Measurements from ENCODE around the gene POP7. TPM values are rescaled to one million over a fixed set of nuclear protein-coding genes. Genes with fewer than 3 reads are reported as not detected.
"Not testable (repeated sequence)": the region's sequence is repeated elsewhere in the genome, so short reads cannot be mapped to it uniquely, and the experiment has no call there.

POP7 gene
- total RNA-seq, 2 experiments from 2014 or later = 23.2 to 29.6 TPM

GRCh38 chr7:100722480-100723212 lies 16.7 kb downstream of the POP7 start:
- H3K4me3 Mint-ChIP-seq = no peak overlapping the region
- CTCF ChIA-PET = interaction anchor here (0.5 to 5.8 kb wide), 7 partner anchors 10 to 157 kb away, joined by 3 to 52 read pairs (median 3); partner anchors contain the start of gene POP7
- intact Hi-C loops (cut with micrococcal nuclease) = no loop called here
- peaks cover 3% of the 10 kb centered on the region for H3K4me1 Mint-ChIP-seq (ENCODE audit: low read depth)
- H3K27ac Mint-ChIP-seq = no peak overlapping the region
- DNase-seq = no peak
- H3K36me3 Mint-ChIP-seq (ENCODE audit: low read depth) = no peaks in the 10 kb centered on the region
- peaks cover 39% of the 10 kb centered on the region for H3K27me3 Mint-ChIP-seq (ENCODE audit: low read depth)
- no peaks in the 10 kb centered on the region for H3K9me3 Mint-ChIP-seq

GRCh38 chr7:100723732-100724275 lies 17.9 kb downstream of the POP7 start:
- intact Hi-C loops (cut with micrococcal nuclease) = no loop called here
- H3K27ac Mint-ChIP-seq = no peak overlapping the region
- DNase-seq = no peak
- CTCF ChIA-PET = interaction anchor here (1.3 to 5.8 kb wide), 4 partner anchors 10 to 112 kb away, joined by 3 to 52 read pairs (median 4); partner anchors contain the start of genes MOSPD3, POP7 and ZAN
- peaks cover 3% of the 10 kb centered on the region for H3K4me1 Mint-ChIP-seq (ENCODE audit: low read depth)
- H3K27me3 Mint-ChIP-seq (ENCODE audit: low read depth) = peaks cover 37% of the 10 kb centered on the region
- no peaks in the 10 kb centered on the region for H3K9me3 Mint-ChIP-seq
- no peak overlapping the region for H3K4me3 Mint-ChIP-seq
- H3K36me3 Mint-ChIP-seq (ENCODE audit: low read depth) = no peaks in the 10 kb centered on the region

GRCh38 chr7:100724364-100724763 lies 18.4 kb downstream of the POP7 start:
- DNase-seq, H3K27ac Mint-ChIP-seq: not testable (repeated sequence)
- CTCF ChIA-PET = interaction anchor here (0.6 to 5.8 kb wide), 10 partner anchors 9 to 255 kb away, joined by 3 to 52 read pairs (median 3); partner anchors contain the start of genes MOSPD3, POP7 and ZAN

GRCh38 chr7:100726996-100727761 lies 21.3 kb downstream of the POP7 start:
- Mint-ChIP-seq H3K4me3 (no peak overlapping the region), H3K27ac (no peak overlapping the region), H3K27me3 (ENCODE audit: low read depth) (peaks cover 14% of the 10 kb centered on the region), H3K36me3 (ENCODE audit: low read depth) (no peaks in the 10 kb centered on the region), H3K9me3 (no peaks in the 10 kb centered on the region), H3K4me1 (ENCODE audit: low read depth) (peaks cover 3% of the 10 kb centered on the region)
- CTCF ChIA-PET = interaction anchor here (1.5 to 2.4 kb wide), 4 partner anchors 16 to 162 kb away, joined by 3 to 9 read pairs (median 6); partner anchors contain the start of gene POP7
- intact Hi-C loops (cut with micrococcal nuclease) = loop anchor here (5.0 kb wide), 1 partner anchor 95 kb away; no protein-coding TSS in a partner anchor
- DNase-seq = no peak

More at GRCh38 chr7:100724364-100724763, 18.4 kb downstream of the POP7 start:
- H3K4me1 Mint-ChIP-seq (ENCODE audit: low read depth); H3K4me3 Mint-ChIP-seq; intact Hi-C loops (cut with micrococcal nuclease); H3K36me3 Mint-ChIP-seq (ENCODE audit: low read depth); H3K9me3 Mint-ChIP-seq: not testable (repeated sequence)
- H3K27me3 Mint-ChIP-seq (ENCODE audit: low read depth) = peaks cover 34% of the 10 kb centered on the region

GRCh38 chr7:100728196-100728595 lies 22.3 kb downstream of the POP7 start:
- Mint-ChIP-seq H3K27me3 (ENCODE audit: low read depth) (peaks cover 6% of the 10 kb centered on the region), H3K9me3 (no peaks in the 10 kb centered on the region), H3K4me1 (ENCODE audit: low read depth) (peaks cover 3% of the 10 kb centered on the region), H3K27ac (no peak overlapping the region), H3K36me3 (ENCODE audit: low read depth) (no peaks in the 10 kb centered on the region), H3K4me3 (no peak overlapping the region)
- intact Hi-C loops (cut with micrococcal nuclease) = loop anchor here (5.0 kb wide), 1 partner anchor 96 kb away; no protein-coding TSS in a partner anchor
- DNase-seq = no peak
- CTCF ChIA-PET = interaction anchor here (0.6 to 2.4 kb wide), 4 partner anchors 15 to 163 kb away, joined by 4 to 9 read pairs (median 6); partner anchors contain the start of gene POP7

GRCh38 chr7:100730136-100730800 lies 24.3 kb downstream of the POP7 start:
- H3K36me3 Mint-ChIP-seq (ENCODE audit: low read depth) = no peaks in the 10 kb centered on the region
- intact Hi-C loops (cut with micrococcal nuclease) = no loop called here
- CTCF ChIA-PET = no interaction called here
- H3K27ac Mint-ChIP-seq = no peak overlapping the region
- peaks cover 5% of the 10 kb centered on the region for H3K4me1 Mint-ChIP-seq (ENCODE audit: low read depth)
- no peaks in the 10 kb centered on the region for H3K9me3 Mint-ChIP-seq
- DNase-seq = no peak
- H3K4me3 Mint-ChIP-seq = no peak overlapping the region
- H3K27me3 Mint-ChIP-seq (ENCODE audit: low read depth) = peaks cover under 1% of the 10 kb centered on the region

- H3K36me3 Mint-ChIP-seq (ENCODE audit: low read depth) = no peaks in the 10 kb centered on the region
- no peaks in the 10 kb centered on the region for H3K9me3 Mint-ChIP-seq
- DNase-seq = no peak
- peaks cover 4% of the 10 kb centered on the region for H3K4me1 Mint-ChIP-seq (ENCODE audit: low read depth)
- intact Hi-C loops (cut with micrococcal nuclease) = no loop called here
- H3K27me3 Mint-ChIP-seq (ENCODE audit: low read depth) = no peaks in the 10 kb centered on the region
- no peak overlapping the region for H3K27ac Mint-ChIP-seq
- no peak overlapping the region for H3K4me3 Mint-ChIP-seq
- CTCF ChIA-PET = interaction anchor here (0.6 kb wide), 1 partner anchor 11 kb away, joined by 4 read pairs; no protein-coding TSS in a partner anchor
These were observed 26.2 kb downstream of the POP7 start for GRCh38 chr7:100731937-100732636.

- CTCF ChIA-PET = no interaction called here
- H3K27ac Mint-ChIP-seq = no peak overlapping the region
These were observed 29.8 kb downstream of the POP7 start for GRCh38 chr7:100735730-100736129.

GRCh38 chr7:100736671-100737070 lies 30.8 kb downstream of the POP7 start:
- peaks cover 4% of the 10 kb centered on the region for H3K4me1 Mint-ChIP-seq (ENCODE audit: low read depth)
- no peak for DNase-seq
- intact Hi-C loops (cut with micrococcal nuclease) = no loop called here
- no peak overlapping the region for H3K4me3 Mint-ChIP-seq
- CTCF ChIA-PET = no interaction called here
- no peaks in the 10 kb centered on the region for H3K9me3 Mint-ChIP-seq
- H3K27me3 Mint-ChIP-seq (ENCODE audit: low read depth) = no peaks in the 10 kb centered on the region
- no peak overlapping the region for H3K27ac Mint-ChIP-seq
- H3K36me3 Mint-ChIP-seq (ENCODE audit: low read depth) = no peaks in the 10 kb centered on the region

More at GRCh38 chr7:100735730-100736129, 29.8 kb downstream of the POP7 start:
- no peaks in the 10 kb centered on the region for H3K9me3 Mint-ChIP-seq
- no peak for DNase-seq
- peaks cover 4% of the 10 kb centered on the region for H3K4me1 Mint-ChIP-seq (ENCODE audit: low read depth)
- H3K27me3 Mint-ChIP-seq (ENCODE audit: low read depth) = no peaks in the 10 kb centered on the region
- no peaks in the 10 kb centered on the region for H3K36me3 Mint-ChIP-seq (ENCODE audit: low read depth)
- intact Hi-C loops (cut with micrococcal nuclease) = no loop called here
- no peak overlapping the region for H3K4me3 Mint-ChIP-seq

- intact Hi-C loops (cut with micrococcal nuclease) = no loop called here
These were observed 34.0 kb downstream of the POP7 start for GRCh38 chr7:100739934-100740333.

GRCh38 chr7:100744605-100745004 lies 38.7 kb downstream of the POP7 start:
- intact Hi-C loops (cut with micrococcal nuclease) = loop anchor here (1.0 kb wide), 1 partner anchor 19 kb away; no protein-coding TSS in a partner anchor
- CTCF ChIA-PET = interaction anchor here (0.9 kb wide), 1 partner anchor 39 kb away, joined by 3 read pairs; the partner anchor contains the start of gene POP7
- Mint-ChIP-seq H3K36me3 (ENCODE audit: low read depth) (peaks cover 1% of the 10 kb centered on the region), H3K9me3 (no peaks in the 10 kb centered on the region), H3K27ac (no peak overlapping the region), H3K4me1 (ENCODE audit: low read depth) (peaks cover 4% of the 10 kb centered on the region), H3K4me3 (peak overlapping the region; percentile 75), H3K27me3 (ENCODE audit: low read depth) (peaks cover 13% of the 10 kb centered on the region)
- no peak for DNase-seq

More at GRCh38 chr7:100739934-100740333, 34.0 kb downstream of the POP7 start:
- no peaks in the 10 kb centered on the region for H3K4me1 Mint-ChIP-seq (ENCODE audit: low read depth)
- H3K27me3 Mint-ChIP-seq (ENCODE audit: low read depth) = peaks cover 6% of the 10 kb centered on the region
- no peak overlapping the region for H3K27ac Mint-ChIP-seq
- no peak overlapping the region for H3K4me3 Mint-ChIP-seq
- CTCF ChIA-PET = no interaction called here
- no peaks in the 10 kb centered on the region for H3K9me3 Mint-ChIP-seq
- no peaks in the 10 kb centered on the region for H3K36me3 Mint-ChIP-seq (ENCODE audit: low read depth)
- DNase-seq = no peak

All from activated naive CD4-positive, alpha-beta T cell treated with anti-CD3 and anti-CD28 coated beads for 36 hours (primary cell).